ACC112 (cell line): Measurements from ENCODE around the gene IDI2.

Source experiments
- H2AFZ ChIP-seq: fragments of 200-600 bp; sonication (generic); one replicate; pipeline ENCODE4 v1.6.0; 2017; ENCODE audit warnings: antibody characterized with exemption, low read length; ENCODE audit not compliant: unreplicated experiment
- H3K27ac ChIP-seq: fragments of 200-600 bp; sonication (generic); 2 replicates; pipeline ENCODE4 v1.5.1; 2014; ENCODE audit warnings: low read depth, mild to moderate bottlenecking, antibody characterized with exemption, low read length, moderate library complexity
- H3K27me3 ChIP-seq: fragments of 200-600 bp; sonication (generic); 2 replicates; pipeline ENCODE4 v1.6.1; 2014; ENCODE audit warnings: mild to moderate bottlenecking, antibody characterized with exemption, low read length, moderate library complexity, mixed read lengths; ENCODE audit not compliant: insufficient read depth
- H3K36me3 ChIP-seq: fragments of 200-600 bp; sonication (generic); 2 replicates; pipeline ENCODE4 v1.6.1; 2016; ENCODE audit warnings: mild to moderate bottlenecking, antibody characterized with exemption, low read length, moderate library complexity, mixed read lengths; ENCODE audit not compliant: insufficient read depth
- H3K4me1 ChIP-seq: fragments of 200-600 bp; sonication (generic); one replicate; pipeline ENCODE4 v1.6.1; 2016; ENCODE audit warnings: low read length, mixed read lengths; ENCODE audit not compliant: insufficient read depth, unreplicated experiment, control insufficient read depth
- H3K4me3 ChIP-seq: fragments of 200-600 bp; sonication (generic); 2 replicates; pipeline ENCODE4 v1.5.1; 2014; ENCODE audit warnings: mild to moderate bottlenecking, low read depth, low read length
- H3K79me2 ChIP-seq: fragments of 200-600 bp; sonication (generic); one replicate; pipeline ENCODE4 v1.6.0; 2016; ENCODE audit warnings: low read length; ENCODE audit not compliant: control insufficient read depth, unreplicated experiment, insufficient read depth

The IDI2 gene

DNA sequence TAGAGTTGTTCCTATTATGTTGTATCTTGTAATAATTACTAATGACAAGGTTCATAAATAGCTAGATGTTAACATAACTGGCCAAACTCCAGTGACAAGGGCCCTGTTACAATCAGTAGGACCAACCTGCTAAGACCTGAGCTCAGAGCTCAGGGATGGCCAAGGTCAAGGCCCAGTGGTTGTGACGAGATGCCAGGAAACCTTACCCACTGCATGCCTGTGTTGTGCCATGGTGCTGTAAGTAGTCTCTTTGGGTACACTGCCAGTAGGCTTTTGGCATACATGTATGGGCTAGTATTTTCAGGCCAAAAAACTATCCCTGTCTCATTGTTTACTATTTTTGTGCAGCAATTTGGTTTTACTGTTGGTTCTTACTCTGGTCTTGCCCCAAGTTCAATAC lies 7.9 kb upstream of the IDI2 start:
- Histone ChIP-seq H3K4me1 (no peaks in the 10 kb centered on the region), H3K79me2 (no peaks in the 10 kb centered on the region), H3K4me3 (no peak overlapping the region), H3K27ac (no peak overlapping the region), H3K27me3 (no peaks in the 10 kb centered on the region), H3K36me3 (no peaks in the 10 kb centered on the region), H2AFZ (no peak overlapping the region)

GRCh38 chr10:1029838-1030237 lies 4.2 kb upstream of the IDI2 start:
- no peak overlapping the region for H3K4me3 ChIP-seq
- H3K4me1 ChIP-seq, result no peaks in the 10 kb centered on the region
- H3K27me3 ChIP-seq, result no peaks in the 10 kb centered on the region
- H3K27ac ChIP-seq, result no peak overlapping the region
- H3K79me2 ChIP-seq, result no peaks in the 10 kb centered on the region
- H3K36me3 ChIP-seq, result no peaks in the 10 kb centered on the region
- H2AFZ ChIP-seq, result no peak overlapping the region

GRCh38 chr10:1026578-1026977 lies 919 bp upstream of the IDI2 start:
- H3K4me1 ChIP-seq, result no peaks in the 10 kb centered on the region
- H3K27ac ChIP-seq, result no peak overlapping the region
- no peaks in the 10 kb centered on the region for H3K27me3 ChIP-seq
- no peak overlapping the region for H3K4me3 ChIP-seq
- no peaks in the 10 kb centered on the region for H3K36me3 ChIP-seq
- H3K79me2 ChIP-seq, result no peaks in the 10 kb centered on the region
- no peak overlapping the region for H2AFZ ChIP-seq

- Histone ChIP-seq H2AFZ (no peak overlapping the region), H3K4me1 (no peaks in the 10 kb centered on the region), H3K27ac (no peak overlapping the region), H3K79me2 (no peaks in the 10 kb centered on the region), H3K36me3 (peaks cover 1% of the 10 kb centered on the region; the same call in 1 of the 2 replicates), H3K4me3 (no peak overlapping the region), H3K27me3 (no peaks in the 10 kb centered on the region)
These were observed 1.6 kb downstream of the IDI2 start for GRCh38 chr10:1024103-1024502.

- Histone ChIP-seq H3K27ac (no peak overlapping the region), H3K27me3 (no peaks in the 10 kb centered on the region), H3K79me2 (no peaks in the 10 kb centered on the region), H2AFZ (no peak overlapping the region), H3K36me3 (peaks cover 11% of the 10 kb centered on the region; the same call in 1 of the 2 replicates), H3K4me1 (no peaks in the 10 kb centered on the region), H3K4me3 (no peak overlapping the region)
These were observed 3.2 kb downstream of the IDI2 start for GRCh38 chr10:1022413-1022812.

GRCh38 chr10:1020958-1021357 lies 4.7 kb downstream of the IDI2 start:
- Histone ChIP-seq H3K27ac (no peak overlapping the region), H3K4me1 (no peaks in the 10 kb centered on the region), H3K79me2 (no peaks in the 10 kb centered on the region), H3K4me3 (no peak overlapping the region), H3K36me3 (peaks cover 23% of the 10 kb centered on the region), H2AFZ (no peak overlapping the region), H3K27me3 (no peaks in the 10 kb centered on the region)

GRCh38 chr10:1020460-1020859 lies 5.2 kb downstream of the IDI2 start:
- peaks cover 26% of the 10 kb centered on the region for H3K36me3 ChIP-seq
- H3K27ac ChIP-seq, result no peak overlapping the region
- H3K79me2 ChIP-seq, result no peaks in the 10 kb centered on the region
- H2AFZ ChIP-seq, result no peak overlapping the region
- no peaks in the 10 kb centered on the region for H3K27me3 ChIP-seq
- H3K4me1 ChIP-seq, result no peaks in the 10 kb centered on the region
- no peak overlapping the region for H3K4me3 ChIP-seq

DNA sequence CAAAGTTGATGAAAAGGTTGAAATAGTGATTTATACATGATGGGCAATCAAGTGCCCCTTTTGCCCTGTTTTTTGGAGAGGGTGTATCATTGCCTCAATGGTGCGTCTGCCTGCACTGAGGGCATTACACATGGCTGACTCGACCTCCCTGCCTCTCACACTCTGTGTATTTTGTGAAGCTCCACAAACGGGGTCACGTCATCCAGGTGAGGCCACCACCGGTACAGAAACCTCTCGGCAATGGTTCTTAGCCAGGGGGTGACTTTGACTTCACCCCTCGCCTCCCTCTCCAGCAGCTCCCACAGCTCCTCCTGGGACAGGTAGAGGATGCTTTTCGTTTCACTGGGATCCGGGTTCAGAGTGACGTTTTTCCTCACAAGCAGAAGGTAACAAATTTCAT lies 6.3 kb downstream of the IDI2 start:
- no peaks in the 10 kb centered on the region for H3K27me3 ChIP-seq
- H2AFZ ChIP-seq, result no peak overlapping the region
- H3K27ac ChIP-seq, result no peak overlapping the region
- no peaks in the 10 kb centered on the region for H3K79me2 ChIP-seq
- no peak overlapping the region for H3K4me3 ChIP-seq
- peaks cover 30% of the 10 kb centered on the region for H3K36me3 ChIP-seq
- H3K4me1 ChIP-seq, result no peaks in the 10 kb centered on the region

DNA sequence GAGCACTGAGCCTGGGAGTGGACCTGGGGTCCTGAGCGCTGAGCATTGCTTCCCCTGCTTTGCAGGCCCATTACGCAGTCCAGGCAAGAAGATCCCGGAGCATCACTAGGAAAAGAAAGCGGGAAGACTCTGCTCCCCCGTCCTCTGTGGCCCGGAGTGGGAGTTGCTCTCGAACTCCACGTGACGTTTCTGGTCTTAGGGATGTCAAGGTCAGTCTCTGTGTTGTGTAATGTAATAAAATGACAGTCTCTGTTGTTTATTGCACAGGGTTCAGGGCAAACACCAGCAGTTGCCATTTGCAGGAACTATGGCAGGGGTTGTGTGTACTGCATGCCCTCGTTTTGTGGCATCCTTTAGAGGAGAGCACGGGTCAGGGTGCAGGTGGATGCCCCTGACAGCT lies 10.0 kb downstream of the IDI2 start:
- Histone ChIP-seq H3K4me1 (no peaks in the 10 kb centered on the region), H3K36me3 (peaks cover 37% of the 10 kb centered on the region), H3K27ac (no peak overlapping the region)

DNA sequence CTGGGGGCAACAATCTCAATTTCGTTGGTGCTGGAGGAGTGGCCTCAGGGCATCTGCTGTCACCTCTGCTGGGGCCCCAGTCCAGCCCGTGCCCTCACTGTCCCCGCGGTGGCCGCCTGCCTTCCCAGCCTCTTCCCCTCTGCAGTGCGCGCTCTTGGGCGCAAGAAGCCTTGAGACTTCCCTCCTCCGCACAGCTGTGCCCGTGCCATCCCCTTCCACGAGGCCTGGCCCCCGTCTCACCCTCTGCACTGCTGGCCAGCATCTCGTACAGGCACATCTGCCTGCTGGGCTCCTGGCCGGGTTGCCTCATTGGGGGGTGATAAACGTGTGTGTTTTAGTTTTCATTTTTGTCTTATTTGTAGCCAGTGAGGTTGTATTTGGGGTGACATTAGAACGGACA lies 14.0 kb downstream of the IDI2 start:
- Histone ChIP-seq H3K4me3 (no peak overlapping the region), H3K4me1 (no peaks in the 10 kb centered on the region), H3K27me3 (no peaks in the 10 kb centered on the region), H2AFZ (no peak overlapping the region), H3K36me3 (peaks cover 35% of the 10 kb centered on the region), H3K79me2 (peaks cover 2% of the 10 kb centered on the region), H3K27ac (no peak overlapping the region)

More for the DNA sequence above, 10.0 kb downstream of the IDI2 start:
- Histone ChIP-seq H3K4me3 (no peak overlapping the region), H2AFZ (no peak overlapping the region), H3K27me3 (no peaks in the 10 kb centered on the region), H3K79me2 (no peaks in the 10 kb centered on the region)

GRCh38 chr10:1010703-1011102 lies 15.0 kb downstream of the IDI2 start:
- H3K4me1 ChIP-seq, result no peaks in the 10 kb centered on the region
- H3K79me2 ChIP-seq, result peaks cover 2% of the 10 kb centered on the region
- H3K4me3 ChIP-seq, result no peak overlapping the region
- H3K27ac ChIP-seq, result no peak overlapping the region
- H2AFZ ChIP-seq, result no peak overlapping the region
- H3K27me3 ChIP-seq, result no peaks in the 10 kb centered on the region
- peaks cover 30% of the 10 kb centered on the region for H3K36me3 ChIP-seq
